22Rv1 (cell line): ENCODE measurements around the gene SKIDA1.

Experiments used
- ZFX ChIP-seq: fragments of 450-650 bp; IDR thresholded peaks from 2 replicates; pipeline ENCODE4 v1.6.1; 2017; ENCODE audit warnings: antibody characterized with exemption, borderline replicate concordance
- TF ChIP-seq, protein P1 (sequence below): fragments of 450-650 bp; IDR thresholded peaks from 2 replicates; pipeline ENCODE4 v1.5.1; 2017; ENCODE audit warnings: mild to moderate bottlenecking

- TF ChIP-seq, protein P1, sequence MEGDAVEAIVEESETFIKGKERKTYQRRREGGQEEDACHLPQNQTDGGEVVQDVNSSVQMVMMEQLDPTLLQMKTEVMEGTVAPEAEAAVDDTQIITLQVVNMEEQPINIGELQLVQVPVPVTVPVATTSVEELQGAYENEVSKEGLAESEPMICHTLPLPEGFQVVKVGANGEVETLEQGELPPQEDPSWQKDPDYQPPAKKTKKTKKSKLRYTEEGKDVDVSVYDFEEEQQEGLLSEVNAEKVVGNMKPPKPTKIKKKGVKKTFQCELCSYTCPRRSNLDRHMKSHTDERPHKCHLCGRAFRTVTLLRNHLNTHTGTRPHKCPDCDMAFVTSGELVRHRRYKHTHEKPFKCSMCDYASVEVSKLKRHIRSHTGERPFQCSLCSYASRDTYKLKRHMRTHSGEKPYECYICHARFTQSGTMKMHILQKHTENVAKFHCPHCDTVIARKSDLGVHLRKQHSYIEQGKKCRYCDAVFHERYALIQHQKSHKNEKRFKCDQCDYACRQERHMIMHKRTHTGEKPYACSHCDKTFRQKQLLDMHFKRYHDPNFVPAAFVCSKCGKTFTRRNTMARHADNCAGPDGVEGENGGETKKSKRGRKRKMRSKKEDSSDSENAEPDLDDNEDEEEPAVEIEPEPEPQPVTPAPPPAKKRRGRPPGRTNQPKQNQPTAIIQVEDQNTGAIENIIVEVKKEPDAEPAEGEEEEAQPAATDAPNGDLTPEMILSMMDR, result no peak
- no peak for TF ChIP-seq ZFX
Observed at GRCh38 chr10:21529032-21529910, 3.8 kb upstream of the SKIDA1 start.
